ENCODE results near the gene DPAGT1.

Gene DPAGT1

DNA sequence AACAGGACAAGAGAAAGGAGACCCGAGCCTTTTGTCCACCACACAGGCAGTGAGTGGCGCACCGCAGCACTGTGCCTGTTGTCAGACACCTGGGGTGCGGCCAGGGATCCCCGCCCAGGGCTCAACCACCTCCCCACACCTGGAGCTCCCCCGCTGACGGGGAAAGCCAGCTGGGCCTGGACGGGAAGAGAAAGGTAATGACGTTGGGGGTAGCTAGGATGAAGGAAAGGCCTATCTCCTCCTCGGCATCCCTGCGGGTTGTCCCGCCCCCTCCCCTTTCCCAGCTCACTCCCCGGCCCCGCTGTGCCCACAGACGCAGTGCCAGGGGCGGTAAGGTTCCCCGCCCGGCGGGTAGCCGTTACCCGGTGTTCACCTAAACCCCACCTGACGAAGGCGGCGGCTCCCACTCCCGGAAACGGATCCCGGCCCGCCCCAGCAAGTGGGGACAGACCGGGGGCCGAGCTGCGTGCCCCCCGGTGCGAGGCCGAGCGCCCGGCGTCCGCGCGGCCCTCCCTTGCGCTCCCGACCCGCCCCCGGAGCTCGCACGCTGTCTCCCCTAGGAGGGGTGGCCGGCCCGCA lies 45.1 kb downstream of the DPAGT1 start:
- no peak for DNase-seq (ENCODE audit: low read depth)
- TF ChIP-seq, protein P1, sequence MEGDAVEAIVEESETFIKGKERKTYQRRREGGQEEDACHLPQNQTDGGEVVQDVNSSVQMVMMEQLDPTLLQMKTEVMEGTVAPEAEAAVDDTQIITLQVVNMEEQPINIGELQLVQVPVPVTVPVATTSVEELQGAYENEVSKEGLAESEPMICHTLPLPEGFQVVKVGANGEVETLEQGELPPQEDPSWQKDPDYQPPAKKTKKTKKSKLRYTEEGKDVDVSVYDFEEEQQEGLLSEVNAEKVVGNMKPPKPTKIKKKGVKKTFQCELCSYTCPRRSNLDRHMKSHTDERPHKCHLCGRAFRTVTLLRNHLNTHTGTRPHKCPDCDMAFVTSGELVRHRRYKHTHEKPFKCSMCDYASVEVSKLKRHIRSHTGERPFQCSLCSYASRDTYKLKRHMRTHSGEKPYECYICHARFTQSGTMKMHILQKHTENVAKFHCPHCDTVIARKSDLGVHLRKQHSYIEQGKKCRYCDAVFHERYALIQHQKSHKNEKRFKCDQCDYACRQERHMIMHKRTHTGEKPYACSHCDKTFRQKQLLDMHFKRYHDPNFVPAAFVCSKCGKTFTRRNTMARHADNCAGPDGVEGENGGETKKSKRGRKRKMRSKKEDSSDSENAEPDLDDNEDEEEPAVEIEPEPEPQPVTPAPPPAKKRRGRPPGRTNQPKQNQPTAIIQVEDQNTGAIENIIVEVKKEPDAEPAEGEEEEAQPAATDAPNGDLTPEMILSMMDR (IDR thresholded peaks at IDR 0.05; ENCODE audit: control insufficient read depth, extremely low read depth, insufficient read depth) = no peak; the same call in 1 of the 2 replicates

GRCh38 chr11:119055901-119056300 lies 45.8 kb downstream of the DPAGT1 start:
- DNase-seq (ENCODE audit: low read depth) = no peak
- TF ChIP-seq, protein P1 (IDR thresholded peaks at IDR 0.05; ENCODE audit: control insufficient read depth, extremely low read depth, insufficient read depth) = peak; percentile 34
- peak overlapping the region; percentile 93 for H3K4me3 ChIP-seq (ENCODE audit: low read depth, low read length)

More for the DNA sequence above, 45.1 kb downstream of the DPAGT1 start:
- peak overlapping the region; percentile 93 for H3K4me3 ChIP-seq (ENCODE audit: low read depth, low read length)

DNA sequence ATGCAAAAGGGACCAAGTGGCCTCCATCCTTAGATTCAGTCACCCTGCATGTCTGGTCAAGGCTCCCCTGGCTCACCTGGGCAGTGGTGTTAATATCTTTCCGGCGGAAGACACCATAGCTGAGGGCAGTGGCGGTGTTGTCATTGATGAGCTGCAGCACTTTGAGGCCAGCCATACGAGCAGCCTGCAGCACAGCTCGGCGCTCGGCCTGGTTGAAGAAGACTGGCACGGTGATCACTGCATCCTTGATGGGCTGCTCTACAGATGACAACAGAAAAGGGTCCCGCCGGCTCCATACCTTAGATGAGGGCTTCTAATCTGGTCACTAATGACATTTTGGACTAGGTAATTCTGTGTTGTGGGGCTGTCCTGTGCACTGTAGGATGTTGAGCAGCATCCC lies 47.2 kb downstream of the DPAGT1 start:
- H3K4me3 ChIP-seq (ENCODE audit: low read depth, low read length) = no peak overlapping the region
- TF ChIP-seq, protein P1 (IDR thresholded peaks at IDR 0.05; ENCODE audit: control insufficient read depth, extremely low read depth, insufficient read depth) = no peak
- no peak for DNase-seq (ENCODE audit: low read depth)

DNA sequence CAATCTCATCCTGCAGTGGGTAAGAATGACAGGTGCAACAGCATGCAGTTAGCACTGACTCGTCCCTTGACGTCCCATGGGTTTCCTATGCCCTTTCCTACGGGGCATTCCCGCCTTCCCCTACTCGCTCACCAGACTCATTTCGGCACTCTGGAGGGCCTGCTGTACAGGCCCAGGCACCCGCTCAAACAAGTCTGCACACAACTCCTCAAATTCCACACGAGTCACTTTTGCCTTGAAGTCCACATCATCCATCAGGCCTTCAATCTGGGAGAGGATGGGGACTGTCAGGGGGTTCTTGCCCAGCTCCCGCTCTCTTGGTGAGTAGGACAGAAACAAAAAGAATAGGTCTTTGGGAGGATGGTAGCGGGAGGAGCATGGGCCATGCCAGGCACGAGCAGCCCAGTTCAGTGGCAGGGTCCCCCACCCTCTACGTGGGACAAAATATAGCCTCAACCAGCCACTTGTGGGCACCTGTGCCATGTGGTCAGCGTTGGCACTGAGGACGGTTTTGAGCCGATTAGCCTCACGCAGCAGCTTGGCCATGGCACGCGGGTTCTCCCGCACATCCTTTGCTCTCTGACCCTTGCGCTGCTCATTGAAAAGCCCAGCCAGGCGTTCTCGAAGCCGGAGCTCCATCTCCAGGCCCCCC lies 49.4 kb downstream of the DPAGT1 start:
- TF ChIP-seq, protein P1 (IDR thresholded peaks at IDR 0.05; ENCODE audit: control insufficient read depth, extremely low read depth, insufficient read depth) = no peak
- H3K4me3 ChIP-seq (ENCODE audit: low read depth, low read length) = no peak overlapping the region

DNA sequence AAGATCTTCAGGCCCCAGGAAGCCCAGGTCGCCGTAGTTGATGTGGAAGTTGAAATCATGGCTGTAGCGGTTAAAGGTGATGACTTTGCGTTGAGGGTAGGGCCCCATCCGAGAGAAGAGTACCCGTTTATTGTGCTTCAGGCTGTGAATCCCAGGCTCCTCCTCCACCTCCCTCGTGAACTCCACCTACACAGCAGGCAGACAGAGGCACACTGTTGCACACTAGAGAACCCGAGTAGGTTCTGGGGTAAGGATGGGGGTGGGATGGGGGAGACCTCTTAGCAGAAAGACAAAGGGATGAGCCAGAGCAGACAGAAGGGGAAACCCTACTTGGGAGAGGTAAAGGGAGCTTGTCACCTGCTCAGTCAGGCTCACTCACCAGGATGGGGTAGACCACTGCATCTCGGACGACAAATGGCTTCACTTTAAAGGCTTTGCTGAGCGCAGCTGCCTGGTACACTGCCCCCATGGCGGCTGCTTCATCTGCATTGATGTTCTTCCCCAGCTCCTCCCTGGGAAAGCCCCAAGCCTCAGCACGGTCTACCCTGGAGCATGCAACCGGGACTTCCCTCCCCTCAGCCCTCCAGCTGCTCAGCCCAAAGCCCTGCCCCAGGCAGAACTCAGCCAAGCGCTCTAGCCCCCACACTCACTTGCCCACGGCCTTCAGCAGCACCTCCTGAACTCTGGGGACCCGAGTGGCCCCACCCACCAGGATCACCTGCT lies 50.1 kb downstream of the DPAGT1 start:
- TF ChIP-seq, protein P1 (IDR thresholded peaks at IDR 0.05; ENCODE audit: control insufficient read depth, extremely low read depth, insufficient read depth) = no peak
- DNase-seq (ENCODE audit: low read depth) = no peak
- no peak overlapping the region for H3K4me3 ChIP-seq (ENCODE audit: low read depth, low read length)

More for the DNA sequence above, 49.4 kb downstream of the DPAGT1 start:
- no peak for DNase-seq (ENCODE audit: low read depth)

- TF ChIP-seq, protein P1 (IDR thresholded peaks at IDR 0.05; ENCODE audit: control insufficient read depth, extremely low read depth, insufficient read depth) = no peak
- no peak for DNase-seq (ENCODE audit: low read depth)
- no peak overlapping the region for H3K4me3 ChIP-seq (ENCODE audit: low read depth, low read length)
Measured at GRCh38 chr11:119049081-119049480, 52.6 kb downstream of the DPAGT1 start.
